OCI-LY3 (cell line): ENCODE data around the gene NACAD.

Experiments used
- CTCF ChIP-seq: fragments of 200-600, 300-600 bp; sonication (generic); IDR thresholded peaks from 2 replicates; pipeline ENCODE4 v1.5.1; 2014; ENCODE audit warnings: antibody characterized with exemption, low read length, low read depth
- EZH2phosphoT487 ChIP-seq: fragments of 200-600 bp; shearing (Covaris generic); IDR thresholded peaks from 2 replicates; pipeline ENCODE4 v1.6.1; 2018; ENCODE audit warnings: antibody characterized with exemption, mixed run types, low read depth

GRCh38 chr7:45078125-45078681 is 10.6 kb downstream of the NACAD start:
- no peak for TF ChIP-seq CTCF
- no peak for TF ChIP-seq EZH2phosphoT487
